Smooth muscle cell (in vitro differentiated cells): ENCODE results near the gene HDDC3. TPM values are rescaled to one million over a fixed set of nuclear protein-coding genes. Genes with fewer than 3 reads are reported as not detected.
A peak's percentile ranks its signal among the peaks of the same experiment; 100 is the strongest.

ENCODE experiments used
- DNase-seq: peaks from one replicate; lab custom pipeline; 2025; ENCODE audit not compliant: unreplicated experiment; lab: John Stamatoyannopoulos, UW
- H2AFZ ChIP-seq: fragments of 200-600 bp; sonication (generic); 2 replicates; pipeline ENCODE4 v1.6.0; 2016; ENCODE audit warnings: antibody characterized with exemption, low read depth, mild to moderate bottlenecking
- H3F3A ChIP-seq: fragments of 200-600 bp; sonication (generic); 2 replicates; pipeline ENCODE4 v1.6.0; 2017; ENCODE audit warnings: antibody characterized with exemption, low read depth
- H3K27ac ChIP-seq: fragments of 200-600 bp; sonication (generic); 2 replicates; pipeline ENCODE4 v1.5.1; 2016; ENCODE audit warnings: low read depth, mild to moderate bottlenecking
- H3K27me3 ChIP-seq: fragments of 200-600 bp; sonication (generic); 2 replicates; pipeline ENCODE4 v1.6.1; 2016; ENCODE audit warnings: low read depth, mild to moderate bottlenecking
- H3K36me3 ChIP-seq: fragments of 200-600 bp; sonication (generic); 2 replicates; pipeline ENCODE4 v1.5.1; 2016; ENCODE audit warnings: low read depth
- H3K4me1 ChIP-seq: fragments of 200-600 bp; sonication (generic); 2 replicates; pipeline ENCODE4 v1.5.1; 2016; ENCODE audit warnings: low read depth
- H3K4me2 ChIP-seq: fragments of 200-600 bp; sonication (generic); 2 replicates; pipeline ENCODE4 v1.6.0; 2016; ENCODE audit warnings: mild to moderate bottlenecking
- H3K4me3 ChIP-seq: fragments of 200-600 bp; sonication (generic); 2 replicates; pipeline ENCODE4 v1.5.1; 2016; ENCODE audit warnings: mild to moderate bottlenecking
- H3K79me2 ChIP-seq: fragments of 200-600 bp; sonication (generic); 2 replicates; pipeline ENCODE4 v1.6.0; 2016; ENCODE audit warnings: low read depth, mild to moderate bottlenecking
- H3K9ac ChIP-seq: fragments of 200-600 bp; sonication (generic); 2 replicates; pipeline ENCODE4 v1.6.0; 2016; ENCODE audit warnings: low read depth
- H3K9me3 ChIP-seq: fragments of 200-600 bp; sonication (generic); replicated peaks from 2 replicates; pipeline ENCODE4 v1.5.1; 2016; ENCODE audit warnings: low read depth
- H4K20me1 ChIP-seq: fragments of 200-600 bp; sonication (generic); 2 replicates; pipeline ENCODE4 v1.6.0; 2016; ENCODE audit warnings: low read depth
- WGBS: methylation state at CpG from one replicate; pipeline ENCODE4 v1.1.7; 2016; ENCODE audit warnings: low lambda C conversion rate; 5-methylcytosine and 5-hydroxymethylcytosine counted together
- polyA plus RNA-seq: library from polyadenylated mRNA; unstranded; fragments of >200 nt; fragmentation: Nextera tagmentation; extraction: Ambion mirVana; gene quantifications from 2 replicates; pipeline ENCODE4 v1.2.1, GENCODE V29; 2016
- total RNA-seq: library from RNA; depleted of rRNA; stranded (reverse); fragments of >200 nt; gene quantifications from 2 replicates; pipeline ENCODE4 v1.2.3, GENCODE V29; 2014
- TF ChIP-seq, protein P1 (sequence below): fragments of 200-600 bp; sonication (generic); IDR thresholded peaks from 2 replicates; pipeline ENCODE4 v1.5.1; 2017; ENCODE audit warnings: borderline replicate concordance, mild to moderate bottlenecking, antibody characterized with exemption; ENCODE audit not compliant: insufficient read depth, poor library complexity, severe bottlenecking

Gene HDDC3
- total and polyA plus RNA-seq, 2 experiments from 2014 or later: 16.0 to 16.3 TPM

DNA sequence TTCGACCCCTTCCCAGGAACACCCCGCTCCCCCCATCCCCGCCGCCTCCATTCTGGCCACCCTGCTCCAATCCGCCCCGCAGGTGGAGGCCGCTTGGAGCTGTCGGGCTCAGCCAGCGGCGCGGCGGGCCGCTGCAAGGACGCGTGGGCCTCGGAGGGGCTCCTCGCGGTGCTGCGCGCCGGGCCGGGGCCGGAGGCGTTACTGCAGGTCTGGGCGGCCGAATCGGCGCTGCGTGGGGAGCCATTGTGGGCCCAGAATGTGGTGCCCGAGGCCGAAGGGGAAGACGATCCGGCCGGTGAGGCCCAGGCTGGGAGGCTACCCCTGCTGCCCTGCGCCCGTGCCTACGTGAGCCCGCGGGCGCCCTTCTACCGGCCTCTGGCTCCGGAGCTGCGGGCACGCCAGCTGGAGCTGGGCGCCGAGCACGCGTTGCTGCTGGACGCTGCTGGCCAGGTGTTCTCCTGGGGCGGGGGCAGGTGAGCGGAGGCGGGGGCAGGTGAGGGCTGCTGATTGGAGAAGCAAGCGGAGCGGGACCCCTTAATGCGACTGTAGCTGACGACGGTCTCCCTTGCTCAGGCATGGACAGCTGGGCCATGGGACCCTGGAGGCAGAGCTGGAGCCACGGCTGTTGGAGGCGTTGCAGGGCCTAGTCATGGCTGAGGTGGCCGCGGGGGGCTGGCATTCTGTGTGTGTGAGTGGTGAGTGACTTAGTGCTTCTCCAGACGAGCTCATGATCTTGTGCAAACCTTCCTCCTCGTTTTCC, 24.9 kb upstream of the HDDC3 start:
- Histone ChIP-seq H3K9ac (peak overlapping the region; percentile 39), H3K27me3 (no peaks in the 10 kb centered on the region), H3K4me3 (peak overlapping the region; percentile 69), H3K27ac (no peak overlapping the region), H3K79me2 (no peaks in the 10 kb centered on the region), H3K9me3 (no peaks in the 10 kb centered on the region), H3K4me1 (peaks cover 17% of the 10 kb centered on the region), H3K36me3 (no peaks in the 10 kb centered on the region), H3F3A (peaks cover 5% of the 10 kb centered on the region), H4K20me1 (peaks cover 9% of the 10 kb centered on the region), H3K4me2 (peak overlapping the region; percentile 94), H2AFZ (peak overlapping the region; percentile 54)
- TF ChIP-seq, protein P1, sequence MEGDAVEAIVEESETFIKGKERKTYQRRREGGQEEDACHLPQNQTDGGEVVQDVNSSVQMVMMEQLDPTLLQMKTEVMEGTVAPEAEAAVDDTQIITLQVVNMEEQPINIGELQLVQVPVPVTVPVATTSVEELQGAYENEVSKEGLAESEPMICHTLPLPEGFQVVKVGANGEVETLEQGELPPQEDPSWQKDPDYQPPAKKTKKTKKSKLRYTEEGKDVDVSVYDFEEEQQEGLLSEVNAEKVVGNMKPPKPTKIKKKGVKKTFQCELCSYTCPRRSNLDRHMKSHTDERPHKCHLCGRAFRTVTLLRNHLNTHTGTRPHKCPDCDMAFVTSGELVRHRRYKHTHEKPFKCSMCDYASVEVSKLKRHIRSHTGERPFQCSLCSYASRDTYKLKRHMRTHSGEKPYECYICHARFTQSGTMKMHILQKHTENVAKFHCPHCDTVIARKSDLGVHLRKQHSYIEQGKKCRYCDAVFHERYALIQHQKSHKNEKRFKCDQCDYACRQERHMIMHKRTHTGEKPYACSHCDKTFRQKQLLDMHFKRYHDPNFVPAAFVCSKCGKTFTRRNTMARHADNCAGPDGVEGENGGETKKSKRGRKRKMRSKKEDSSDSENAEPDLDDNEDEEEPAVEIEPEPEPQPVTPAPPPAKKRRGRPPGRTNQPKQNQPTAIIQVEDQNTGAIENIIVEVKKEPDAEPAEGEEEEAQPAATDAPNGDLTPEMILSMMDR: no peak
- DNase-seq: peak; percentile 56
- 16% methylated on average over 61 of the region's 63 CpGs for WGBS

DNA sequence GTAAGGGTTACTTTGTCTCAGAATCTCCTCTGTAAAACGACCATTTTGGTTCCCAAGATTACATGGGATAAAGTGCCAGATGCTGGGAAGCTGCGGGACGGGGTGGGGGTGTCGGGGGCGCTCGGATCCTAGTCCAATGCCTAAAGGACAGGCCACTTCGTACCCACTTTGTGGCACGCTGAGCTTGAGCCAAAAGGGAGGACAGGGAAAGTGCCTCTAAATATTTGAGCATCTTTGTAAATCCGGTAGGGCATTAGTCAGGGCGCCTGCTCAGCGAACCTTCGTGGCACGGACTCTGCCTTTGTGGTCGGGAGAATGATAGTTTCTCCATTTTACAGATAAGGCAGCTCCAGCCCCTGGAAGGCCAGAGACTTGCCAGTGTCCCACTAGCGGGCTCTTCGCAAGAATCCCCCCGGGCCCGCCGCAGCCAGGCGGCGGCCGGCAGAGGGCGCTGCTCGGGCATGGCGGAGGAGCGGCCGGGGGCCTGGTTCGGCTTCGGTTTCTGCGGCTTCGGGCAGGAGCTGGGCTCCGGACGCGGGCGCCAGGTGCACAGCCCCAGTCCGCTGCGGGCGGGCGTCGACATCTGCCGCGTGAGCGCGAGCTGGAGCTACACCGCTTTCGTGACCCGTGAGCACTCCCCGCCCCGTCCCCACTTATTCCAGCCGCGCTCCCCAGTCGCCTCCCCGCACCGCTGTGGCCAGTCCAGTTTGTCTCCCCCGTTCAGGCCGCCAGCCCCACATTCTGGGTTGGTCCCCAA, 24.1 kb upstream of the HDDC3 start:
- WGBS: 6% methylated on average over 56 of the region's 56 CpGs
- TF ChIP-seq, protein P1: peak; percentile 98
- peak overlapping the region; percentile 39 for H3K9ac ChIP-seq

DNA sequence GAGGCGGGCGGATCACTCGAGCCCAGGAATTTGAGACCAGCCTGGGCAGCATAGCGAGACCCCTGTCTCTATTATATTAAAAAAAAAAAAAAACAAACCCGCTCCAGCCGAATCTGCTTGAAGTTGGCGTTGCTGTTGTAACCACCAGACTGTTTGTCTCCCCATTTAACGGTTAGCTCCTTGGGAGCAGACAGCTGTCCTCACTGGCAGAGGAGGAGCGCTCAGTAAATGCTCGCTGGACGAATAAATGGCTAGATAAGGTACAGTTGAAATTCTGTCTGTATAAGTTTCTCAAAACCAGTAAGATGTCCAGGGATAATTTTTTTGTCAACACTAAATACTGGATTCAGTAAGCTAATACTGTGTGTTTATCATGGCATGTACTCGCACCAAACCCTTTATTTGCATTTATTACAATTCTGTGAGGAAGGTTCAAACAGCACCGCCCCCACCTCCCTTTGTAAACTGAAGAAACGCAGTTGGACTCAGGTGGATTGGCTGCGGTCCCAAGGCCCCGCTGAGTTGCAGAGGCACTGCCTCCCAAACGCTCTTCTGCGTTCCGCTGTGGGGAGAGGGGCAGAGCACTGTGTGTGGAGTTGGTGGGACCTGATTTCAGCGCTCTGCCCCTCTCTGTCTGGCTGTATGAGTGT, 23.4 kb upstream of the HDDC3 start:
- DNase-seq: no peak
- H3K27ac ChIP-seq: no peak overlapping the region
- H3K4me3 ChIP-seq: peak overlapping the region; percentile 72
- no peaks in the 10 kb centered on the region for H3K27me3 ChIP-seq
- no peaks in the 10 kb centered on the region for H3K9me3 ChIP-seq
- peak overlapping the region; percentile 88 for H3K9ac ChIP-seq
- H3K79me2 ChIP-seq: no peaks in the 10 kb centered on the region
- peak overlapping the region; percentile 94 for H3K4me2 ChIP-seq
- TF ChIP-seq, protein P1: no peak
- WGBS: 60% methylated on average over 20 of the region's 20 CpGs
- no peaks in the 10 kb centered on the region for H3K36me3 ChIP-seq
- H3F3A ChIP-seq: peaks cover 5% of the 10 kb centered on the region
- peaks cover 9% of the 10 kb centered on the region for H4K20me1 ChIP-seq
- H2AFZ ChIP-seq: no peak overlapping the region
- peaks cover 17% of the 10 kb centered on the region for H3K4me1 ChIP-seq

More for the DNA sequence above, 24.1 kb upstream of the HDDC3 start:
- Histone ChIP-seq H2AFZ (peak overlapping the region; percentile 54), H3K27ac (no peak overlapping the region), H3K27me3 (no peaks in the 10 kb centered on the region), H3F3A (peaks cover 5% of the 10 kb centered on the region), H3K36me3 (no peaks in the 10 kb centered on the region), H3K4me3 (peak overlapping the region; percentile 69), H3K4me2 (peak overlapping the region; percentile 94), H3K4me1 (peaks cover 17% of the 10 kb centered on the region), H4K20me1 (peaks cover 9% of the 10 kb centered on the region), H3K79me2 (no peaks in the 10 kb centered on the region), H3K9me3 (no peaks in the 10 kb centered on the region)
- peak; percentile 66 for DNase-seq
